ENCODE data around the gene AATK.
A peak's percentile ranks its signal among the peaks of the same experiment; 100 is the strongest.

The AATK gene

DNA sequence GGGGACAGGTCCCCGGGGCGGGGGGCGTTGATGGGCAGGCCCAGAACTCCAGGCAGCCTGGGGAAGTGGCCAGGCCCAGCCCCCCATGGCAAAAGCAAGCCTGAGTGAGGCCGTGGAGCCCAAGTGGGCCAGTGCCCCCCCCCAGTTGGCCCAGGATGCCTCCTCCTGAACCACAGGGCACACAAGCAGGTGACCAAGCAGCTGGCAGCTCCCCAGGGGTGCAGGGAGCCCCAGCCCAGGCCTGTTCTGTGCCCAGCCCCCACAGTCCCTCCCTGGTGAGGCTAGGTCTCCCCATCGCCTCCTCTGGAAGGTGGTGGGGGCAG, 38.9 kb downstream of the AATK start:
- DNase-seq, result no peak

DNA sequence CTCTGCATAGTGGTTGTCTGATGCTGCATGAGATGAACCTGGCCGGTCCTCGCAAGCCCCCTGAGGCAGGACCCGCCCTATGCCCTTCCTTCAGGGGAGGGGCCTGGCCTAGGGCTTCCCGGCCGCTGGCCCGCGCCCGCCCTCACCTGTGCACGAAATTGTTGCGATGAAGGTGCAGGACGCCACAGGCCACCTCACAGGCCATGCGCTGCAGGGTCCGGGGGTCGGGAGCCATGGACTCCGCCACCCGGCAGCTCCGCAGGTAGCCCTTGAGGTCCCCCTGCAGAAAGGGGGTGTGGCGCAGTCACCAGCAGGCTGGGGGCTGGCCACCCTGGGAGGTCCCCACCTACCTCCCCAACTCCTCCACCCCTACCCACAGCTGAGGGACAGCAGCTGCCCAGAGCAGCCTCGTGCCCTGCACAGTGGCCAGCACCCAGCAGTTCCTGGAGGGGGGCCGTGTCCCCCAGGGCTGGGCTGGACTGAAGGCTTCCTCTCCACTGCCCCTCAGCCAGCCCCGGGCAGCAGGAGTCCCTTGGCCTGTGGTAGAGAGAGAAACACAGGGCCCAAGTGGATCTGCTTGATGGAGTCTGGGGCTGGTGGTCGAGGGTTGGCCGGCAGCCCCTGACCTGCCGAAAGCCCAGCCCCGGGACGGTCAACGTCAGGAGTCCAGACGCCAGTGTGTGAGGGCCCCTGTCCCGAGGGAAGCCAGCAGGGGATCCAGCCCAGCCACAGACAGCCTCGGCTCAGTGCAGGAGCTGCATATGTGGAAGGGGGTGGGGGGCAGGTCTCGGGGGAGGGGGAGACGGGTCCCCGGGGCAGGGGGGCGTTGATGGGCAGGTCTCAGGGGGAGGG, 39.5 kb downstream of the AATK start:
- no peak for DNase-seq

GRCh38 chr17:81125573-81126081, 40.4 kb downstream of the AATK start:
- DNase-seq, result no peak

DNA sequence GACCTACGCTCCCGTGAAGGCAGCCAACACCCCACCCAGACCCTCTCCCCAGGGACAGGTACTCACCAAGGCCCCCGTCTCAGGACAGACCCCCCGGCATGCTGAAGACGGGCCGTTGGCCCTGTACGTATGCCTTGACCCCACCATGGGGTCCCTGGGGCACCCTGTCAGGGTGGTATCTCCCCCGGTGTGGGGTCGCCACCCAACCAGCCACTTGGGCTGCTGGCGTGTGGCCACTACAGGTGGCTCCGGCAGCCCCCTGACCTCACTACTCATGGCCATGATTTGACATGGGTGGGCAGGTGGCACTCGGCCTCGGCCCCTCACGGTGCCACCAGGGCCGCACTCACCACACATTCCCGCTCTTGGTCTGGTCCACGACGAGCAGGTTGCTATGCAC, 41.6 kb downstream of the AATK start:
- DNase-seq, result no peak

- DNase-seq, result no peak
Measured at GRCh38 chr17:81123052-81124048, 42.7 kb downstream of the AATK start.

DNA sequence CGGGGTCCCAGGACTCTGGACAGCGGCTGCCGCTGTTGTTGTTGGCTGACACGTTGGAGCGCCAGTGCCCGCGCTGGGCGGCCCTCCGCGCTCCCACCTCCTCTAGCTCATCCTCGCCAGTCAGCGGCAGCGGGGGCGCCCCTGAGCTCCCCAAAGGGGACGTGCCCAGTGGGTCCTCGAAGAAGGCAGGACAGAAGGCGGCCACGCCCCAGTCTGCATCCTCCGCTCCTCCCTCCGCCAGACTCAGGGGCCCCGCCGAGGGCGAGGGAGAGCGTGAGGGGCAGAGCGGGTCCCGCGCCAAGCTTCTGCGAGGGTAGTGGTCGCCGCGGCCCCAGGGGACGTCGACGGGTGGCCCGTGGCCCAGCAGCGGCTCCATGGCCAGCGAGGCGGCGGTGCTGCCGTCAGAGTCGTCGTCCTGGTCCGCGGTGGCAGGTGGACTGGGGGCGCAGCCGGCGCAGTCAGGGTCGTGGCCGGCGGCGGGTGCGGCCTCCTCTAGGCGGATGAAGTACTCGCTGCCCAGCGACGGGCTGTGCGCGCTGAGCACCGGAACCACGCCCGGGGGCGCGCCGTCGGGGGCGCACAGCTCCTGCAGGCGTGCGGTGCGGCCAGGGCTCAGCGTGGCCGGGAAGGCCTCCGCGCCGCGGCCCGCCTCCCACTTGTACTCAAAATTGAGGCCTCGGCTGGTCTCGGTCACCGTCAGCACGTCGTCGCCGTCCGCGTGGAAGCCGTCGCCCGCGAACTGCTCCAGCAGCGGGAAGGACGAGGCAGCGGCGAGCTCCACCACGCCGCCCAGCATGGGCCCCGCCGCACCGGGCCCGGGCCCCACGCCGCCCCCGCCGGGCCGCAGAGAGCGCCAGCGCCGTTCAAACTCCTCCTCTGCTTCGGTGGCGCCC, 43.9 kb downstream of the AATK start:
- peak; percentile 56 for DNase-seq

- DNase-seq, result no peak
Measured at GRCh38 chr17:81120695-81121621, 45.1 kb downstream of the AATK start.

- no peak for DNase-seq
Measured at GRCh38 chr17:81120149-81120484, 45.9 kb downstream of the AATK start.

GRCh38 chr17:81119223-81120148, 46.5 kb downstream of the AATK start:
- peak; percentile 61 for DNase-seq

DNA sequence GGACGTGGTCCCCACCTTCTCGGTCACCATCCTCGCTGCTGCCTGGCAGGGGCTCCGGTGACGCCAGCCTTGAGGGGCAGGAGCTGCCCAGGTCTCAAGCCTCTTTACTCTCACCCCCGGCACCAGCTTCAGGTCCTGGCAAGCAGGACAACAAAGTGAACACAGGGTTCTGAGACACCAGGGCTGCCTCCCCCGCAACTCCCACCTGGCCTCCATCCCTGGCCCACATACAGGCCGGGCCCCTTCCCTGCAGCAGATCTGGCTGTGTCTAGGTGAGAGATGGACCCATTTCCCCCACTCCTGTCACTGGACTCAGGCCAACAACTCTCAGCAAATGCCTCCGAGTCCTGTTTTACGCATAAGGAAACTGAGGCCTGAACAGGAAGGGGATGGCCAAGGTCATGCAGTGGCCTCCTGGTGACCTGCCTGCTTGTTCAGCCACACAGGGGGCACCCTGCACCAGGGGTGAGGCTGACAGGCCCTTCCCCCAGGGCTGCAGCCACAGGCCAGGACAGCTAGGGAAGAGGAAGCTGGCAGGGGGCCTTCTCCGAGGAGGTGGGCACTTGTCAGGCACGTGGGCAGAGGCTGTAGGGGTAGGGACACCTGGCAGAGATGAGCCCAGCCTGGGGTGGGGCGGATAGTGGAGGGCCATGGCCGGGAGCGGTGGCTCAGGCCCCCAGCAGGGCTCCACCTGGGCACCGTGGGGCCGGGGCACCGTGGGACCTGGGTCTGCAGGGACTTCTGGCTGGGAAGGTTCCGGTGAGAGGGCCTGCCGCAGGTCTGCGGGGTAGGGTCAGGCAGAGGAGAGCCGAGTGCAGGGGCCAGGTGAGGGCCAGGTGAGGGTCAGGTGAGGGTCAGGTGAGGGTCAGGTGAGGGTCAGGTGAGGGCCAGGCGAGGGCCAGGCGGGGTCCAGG, 47.5 kb downstream of the AATK start:
- no peak for DNase-seq

DNA sequence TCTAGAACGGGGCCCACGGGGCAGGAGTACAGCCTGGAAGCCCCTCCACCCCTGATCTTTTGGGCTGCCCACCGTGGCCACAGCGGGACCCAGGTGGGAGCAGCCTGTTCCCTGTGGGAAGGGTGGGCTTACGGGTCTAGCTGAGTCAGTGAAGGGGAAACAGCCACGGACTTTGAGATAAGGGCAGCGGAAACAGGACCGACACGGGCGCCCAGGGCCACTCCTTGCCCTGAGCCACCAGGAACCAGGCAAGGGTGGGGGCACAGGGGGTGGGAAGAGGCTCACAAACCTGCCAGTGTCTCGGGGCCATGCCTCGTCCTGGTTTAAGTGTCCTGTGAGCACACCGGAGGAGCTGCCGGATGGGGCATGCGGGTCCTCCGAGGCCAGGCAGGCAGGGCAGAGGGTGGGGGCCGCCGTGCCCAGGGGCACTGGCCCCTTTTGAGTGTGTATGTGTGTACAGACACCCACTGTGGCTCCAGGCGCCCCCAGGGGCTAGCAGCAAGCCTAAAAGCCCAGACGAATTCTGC, 48.3 kb downstream of the AATK start:
- DNase-seq, result no peak

GRCh38 chr17:81116704-81117103, 49.3 kb downstream of the AATK start:
- DNase-seq, result no peak

GRCh38 chr17:81115749-81116464, 50.1 kb downstream of the AATK start:
- no peak for DNase-seq

- DNase-seq, result no peak
Measured at GRCh38 chr17:81115219-81115618, 50.8 kb downstream of the AATK start.

DNA sequence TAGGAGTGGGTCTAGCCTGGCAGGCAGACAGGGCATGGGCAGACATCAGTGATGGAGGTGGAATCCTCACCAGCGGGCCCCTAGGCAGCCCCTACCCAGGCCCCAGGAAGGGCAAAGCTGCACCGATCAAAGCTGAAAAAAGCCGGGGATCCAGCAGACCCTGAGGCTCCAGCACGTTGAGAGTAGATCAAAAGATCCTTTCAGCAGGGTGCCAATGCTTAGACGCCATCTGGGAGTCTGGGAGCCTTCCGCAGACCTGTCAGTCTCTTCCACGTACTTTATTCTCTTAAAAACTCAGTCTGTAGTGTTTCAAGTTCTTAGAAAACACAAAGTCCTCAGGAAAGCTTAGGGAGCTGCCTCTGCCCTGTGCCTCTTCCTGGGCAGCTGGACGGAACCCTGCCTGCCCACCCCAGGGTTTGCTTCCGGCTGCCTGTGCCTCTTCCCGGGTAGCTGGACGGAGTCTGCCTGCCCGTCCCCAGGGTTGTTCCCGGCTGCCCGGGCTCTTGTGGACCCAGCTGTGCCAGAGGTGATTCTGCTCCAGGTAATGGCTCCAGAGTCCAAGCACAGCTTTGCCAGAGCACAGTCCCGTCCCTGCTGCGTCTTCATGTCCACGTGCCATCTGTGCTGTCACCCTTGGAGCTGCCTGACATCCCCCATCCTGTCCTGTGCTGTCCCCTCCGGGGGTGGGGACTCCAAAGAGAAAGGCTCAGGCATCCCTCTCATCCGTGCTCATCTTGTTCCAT, 51.5 kb downstream of the AATK start:
- no peak for DNase-seq

DNA sequence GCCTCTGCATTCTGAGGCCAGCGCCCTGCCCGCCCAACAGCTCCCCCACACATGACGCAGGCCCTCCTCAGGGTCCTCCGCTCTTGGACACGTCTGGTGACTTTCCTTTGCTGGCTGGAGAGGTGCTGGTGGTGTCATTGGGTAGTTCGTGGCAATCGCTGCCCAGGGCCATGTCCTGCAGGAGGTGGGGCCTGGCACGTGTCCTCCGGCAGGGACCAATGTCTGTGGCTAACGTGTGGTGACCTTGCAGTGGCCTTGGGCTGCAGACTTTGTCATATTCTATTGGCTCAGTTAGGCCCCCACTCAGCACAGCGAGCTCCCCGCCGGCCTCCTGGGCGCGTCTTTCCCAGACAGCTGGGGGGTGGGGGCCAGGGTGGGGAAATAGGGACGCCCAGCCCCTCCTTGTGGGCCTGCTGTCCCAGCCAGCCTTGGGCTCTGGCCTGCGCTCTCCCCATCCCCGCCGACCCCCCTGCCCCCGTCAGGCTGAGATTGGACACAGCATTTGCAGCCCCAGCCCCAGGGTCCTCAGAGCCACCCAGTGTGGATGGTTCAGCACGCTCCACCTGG, 52.8 kb downstream of the AATK start:
- no peak for DNase-seq

- no peak for DNase-seq
Measured at GRCh38 chr17:81112450-81112849, 53.6 kb downstream of the AATK start.
